ENCODE measurements around the gene AOX1.

DNA sequence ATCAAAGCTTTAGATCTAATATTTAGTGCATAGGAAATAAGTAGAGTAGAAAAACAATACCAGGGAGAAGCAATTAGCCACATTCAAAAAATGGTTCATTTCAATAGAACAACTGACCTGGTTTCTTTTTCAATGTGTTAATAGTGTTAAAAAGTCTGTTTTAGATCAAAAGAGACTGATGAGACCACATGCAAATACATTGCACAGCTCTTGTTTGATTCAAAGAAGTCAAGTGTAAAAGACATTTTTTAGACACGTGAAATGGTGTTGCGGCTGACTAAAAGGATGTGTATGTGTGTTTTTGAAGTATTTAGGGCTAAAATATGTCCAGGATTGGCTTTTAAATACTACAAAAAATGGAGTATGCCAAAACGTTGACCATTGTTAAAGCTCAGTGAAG is 1.2 kb upstream of the AOX1 start:
- TF ChIP-seq, protein P1, sequence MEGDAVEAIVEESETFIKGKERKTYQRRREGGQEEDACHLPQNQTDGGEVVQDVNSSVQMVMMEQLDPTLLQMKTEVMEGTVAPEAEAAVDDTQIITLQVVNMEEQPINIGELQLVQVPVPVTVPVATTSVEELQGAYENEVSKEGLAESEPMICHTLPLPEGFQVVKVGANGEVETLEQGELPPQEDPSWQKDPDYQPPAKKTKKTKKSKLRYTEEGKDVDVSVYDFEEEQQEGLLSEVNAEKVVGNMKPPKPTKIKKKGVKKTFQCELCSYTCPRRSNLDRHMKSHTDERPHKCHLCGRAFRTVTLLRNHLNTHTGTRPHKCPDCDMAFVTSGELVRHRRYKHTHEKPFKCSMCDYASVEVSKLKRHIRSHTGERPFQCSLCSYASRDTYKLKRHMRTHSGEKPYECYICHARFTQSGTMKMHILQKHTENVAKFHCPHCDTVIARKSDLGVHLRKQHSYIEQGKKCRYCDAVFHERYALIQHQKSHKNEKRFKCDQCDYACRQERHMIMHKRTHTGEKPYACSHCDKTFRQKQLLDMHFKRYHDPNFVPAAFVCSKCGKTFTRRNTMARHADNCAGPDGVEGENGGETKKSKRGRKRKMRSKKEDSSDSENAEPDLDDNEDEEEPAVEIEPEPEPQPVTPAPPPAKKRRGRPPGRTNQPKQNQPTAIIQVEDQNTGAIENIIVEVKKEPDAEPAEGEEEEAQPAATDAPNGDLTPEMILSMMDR (IDR thresholded peaks at IDR 0.05; ENCODE audit: insufficient read depth, low read length): no peak
- TF ChIP-seq, protein P2, sequence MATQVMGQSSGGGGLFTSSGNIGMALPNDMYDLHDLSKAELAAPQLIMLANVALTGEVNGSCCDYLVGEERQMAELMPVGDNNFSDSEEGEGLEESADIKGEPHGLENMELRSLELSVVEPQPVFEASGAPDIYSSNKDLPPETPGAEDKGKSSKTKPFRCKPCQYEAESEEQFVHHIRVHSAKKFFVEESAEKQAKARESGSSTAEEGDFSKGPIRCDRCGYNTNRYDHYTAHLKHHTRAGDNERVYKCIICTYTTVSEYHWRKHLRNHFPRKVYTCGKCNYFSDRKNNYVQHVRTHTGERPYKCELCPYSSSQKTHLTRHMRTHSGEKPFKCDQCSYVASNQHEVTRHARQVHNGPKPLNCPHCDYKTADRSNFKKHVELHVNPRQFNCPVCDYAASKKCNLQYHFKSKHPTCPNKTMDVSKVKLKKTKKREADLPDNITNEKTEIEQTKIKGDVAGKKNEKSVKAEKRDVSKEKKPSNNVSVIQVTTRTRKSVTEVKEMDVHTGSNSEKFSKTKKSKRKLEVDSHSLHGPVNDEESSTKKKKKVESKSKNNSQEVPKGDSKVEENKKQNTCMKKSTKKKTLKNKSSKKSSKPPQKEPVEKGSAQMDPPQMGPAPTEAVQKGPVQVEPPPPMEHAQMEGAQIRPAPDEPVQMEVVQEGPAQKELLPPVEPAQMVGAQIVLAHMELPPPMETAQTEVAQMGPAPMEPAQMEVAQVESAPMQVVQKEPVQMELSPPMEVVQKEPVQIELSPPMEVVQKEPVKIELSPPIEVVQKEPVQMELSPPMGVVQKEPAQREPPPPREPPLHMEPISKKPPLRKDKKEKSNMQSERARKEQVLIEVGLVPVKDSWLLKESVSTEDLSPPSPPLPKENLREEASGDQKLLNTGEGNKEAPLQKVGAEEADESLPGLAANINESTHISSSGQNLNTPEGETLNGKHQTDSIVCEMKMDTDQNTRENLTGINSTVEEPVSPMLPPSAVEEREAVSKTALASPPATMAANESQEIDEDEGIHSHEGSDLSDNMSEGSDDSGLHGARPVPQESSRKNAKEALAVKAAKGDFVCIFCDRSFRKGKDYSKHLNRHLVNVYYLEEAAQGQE (IDR thresholded peaks at IDR 0.05; ENCODE audit: insufficient replicate concordance, low read depth): no peak
